Stimulated activated CD8-positive, alpha-beta memory T cell treated with anti-CD3 and anti-CD28 coated beads, Interleukin-4, amount 100 ng/mL, for 4 hours (primary cell): Measurements from ENCODE around the gene METTL8.

Experiments
- DNase-seq, 2 donors: peaks; one replicate each; pipeline ENCODE4 v3.0.0-alpha.2; 2020; ENCODE audit warnings: low read depth in 2 of 2, low spot score in 1 of 2

The METTL8 gene, protein sequence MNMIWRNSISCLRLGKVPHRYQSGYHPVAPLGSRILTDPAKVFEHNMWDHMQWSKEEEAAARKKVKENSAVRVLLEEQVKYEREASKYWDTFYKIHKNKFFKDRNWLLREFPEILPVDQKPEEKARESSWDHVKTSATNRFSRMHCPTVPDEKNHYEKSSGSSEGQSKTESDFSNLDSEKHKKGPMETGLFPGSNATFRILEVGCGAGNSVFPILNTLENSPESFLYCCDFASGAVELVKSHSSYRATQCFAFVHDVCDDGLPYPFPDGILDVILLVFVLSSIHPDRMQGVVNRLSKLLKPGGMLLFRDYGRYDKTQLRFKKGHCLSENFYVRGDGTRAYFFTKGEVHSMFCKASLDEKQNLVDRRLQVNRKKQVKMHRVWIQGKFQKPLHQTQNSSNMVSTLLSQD

DNA sequence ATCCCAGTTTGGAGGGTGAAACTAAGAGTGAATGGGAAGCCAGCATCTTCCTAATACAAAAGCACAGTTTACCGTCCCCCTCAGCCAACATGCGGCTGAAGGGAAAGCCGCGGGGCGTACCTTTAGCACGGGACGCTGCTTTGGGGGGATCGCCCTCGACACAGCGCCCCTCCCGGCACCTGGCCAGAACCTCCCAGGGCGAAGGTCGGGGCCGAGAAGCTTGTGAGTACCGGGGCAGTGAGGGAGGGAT lies at the start of gene METTL8:
Gene METTL8, minus strand, starts transcription at position 228 of the 250 bp plus-strand sequence. CDS start 41,805 bp downstream, outside the sequence.
- no peak for DNase-seq

GRCh38 chr2:171482877-171483276 lies 49.1 kb upstream of the METTL8 start:
- DNase-seq: no peak

- DNase-seq: no peak
Observed at GRCh38 chr2:171482308-171482707, 48.5 kb upstream of the METTL8 start.

GRCh38 chr2:171480908-171481307 lies 47.1 kb upstream of the METTL8 start:
- no peak for DNase-seq

DNA sequence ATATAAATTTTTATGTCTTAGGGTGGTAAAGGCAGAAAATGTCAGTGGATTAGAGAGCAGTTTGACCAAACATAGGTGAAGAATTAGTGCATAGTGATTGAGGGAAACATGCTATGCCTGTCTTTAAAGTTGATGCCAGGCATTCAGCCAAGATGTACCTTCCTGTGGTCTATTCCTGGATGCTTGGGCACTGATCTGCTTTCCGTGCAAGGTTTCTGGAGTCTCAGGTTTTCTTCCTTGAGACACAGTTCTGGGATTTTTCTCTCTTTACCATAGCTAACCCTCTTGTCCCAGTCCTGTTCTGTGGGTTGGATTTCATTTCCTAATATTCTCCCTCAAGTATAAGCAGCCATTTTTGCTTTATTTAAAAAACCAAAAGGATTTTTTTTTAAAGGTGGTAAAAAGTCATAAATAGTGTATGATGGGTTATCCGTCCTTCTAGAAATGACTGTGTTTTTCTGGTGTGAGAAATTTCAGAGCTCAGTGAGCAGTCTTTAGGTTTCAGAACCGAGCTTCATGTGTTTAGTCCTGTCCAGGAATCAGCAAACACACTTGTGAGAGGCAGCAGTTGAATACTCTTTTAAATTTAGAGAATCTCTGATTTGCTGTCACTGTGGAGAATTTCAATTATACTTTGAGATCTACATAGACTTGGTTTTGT lies 45.5 kb upstream of the METTL8 start:
- no peak for DNase-seq

DNA sequence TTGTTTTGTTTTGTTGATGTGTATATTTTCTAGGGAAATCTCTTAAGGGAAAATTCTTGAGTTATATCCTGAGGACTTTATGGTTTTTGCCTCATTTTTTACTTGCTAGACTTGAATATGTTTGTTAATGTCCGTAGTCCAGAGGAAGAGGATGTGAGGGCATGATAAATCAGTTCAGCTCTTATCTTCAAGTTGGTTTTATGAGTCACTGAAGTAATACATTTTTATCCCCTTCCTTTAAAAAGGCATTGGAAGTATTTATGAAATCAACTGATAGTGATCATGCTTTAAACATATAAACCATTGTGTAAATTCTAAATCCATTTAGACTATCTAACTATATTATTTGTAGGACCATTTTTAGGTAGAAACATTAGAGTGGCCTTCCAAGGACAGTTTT lies 44.6 kb upstream of the METTL8 start:
- no peak for DNase-seq

DNA sequence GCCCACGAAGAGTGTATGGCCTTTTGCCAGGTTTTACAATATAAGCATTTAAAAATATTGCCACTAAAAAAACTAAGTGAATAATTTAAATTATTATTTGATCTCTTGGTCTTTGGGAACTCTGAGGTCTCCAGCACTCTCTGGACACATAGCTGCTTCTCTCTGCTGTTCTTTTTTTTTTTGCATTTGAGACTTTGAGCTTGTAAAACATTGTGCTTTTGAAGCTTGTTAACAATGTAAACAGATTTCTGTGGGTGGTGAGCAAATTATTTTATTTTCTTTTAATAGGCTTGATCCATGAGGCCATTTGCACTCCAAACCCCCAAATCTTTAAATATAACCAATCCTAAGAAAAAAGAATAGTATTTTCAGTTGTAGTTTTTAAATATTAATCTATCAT lies 42.2 kb upstream of the METTL8 start:
- DNase-seq: no peak

GRCh38 chr2:171470129-171470528 lies 36.3 kb upstream of the METTL8 start:
- no peak for DNase-seq

- DNase-seq: no peak
Observed at GRCh38 chr2:171469176-171469575, 35.4 kb upstream of the METTL8 start.

DNA sequence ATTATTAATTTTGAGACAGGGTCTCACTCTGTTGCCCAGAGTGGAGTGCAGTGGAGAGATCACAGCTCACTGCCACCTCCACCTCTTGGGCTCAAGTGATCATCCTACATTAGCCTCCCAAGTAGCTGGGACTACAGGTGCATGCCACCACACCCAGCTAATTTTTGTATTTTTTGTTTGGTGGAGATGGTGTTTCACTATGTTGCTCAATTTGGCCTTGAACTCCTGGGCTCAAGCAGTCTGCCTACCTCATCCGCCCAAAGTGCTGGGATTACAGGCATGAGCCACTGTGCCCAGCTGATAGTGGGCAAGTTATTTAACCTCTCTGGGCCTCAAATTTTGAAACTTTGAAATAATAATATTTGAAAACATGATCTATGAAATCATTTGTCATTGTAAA lies 26.7 kb upstream of the METTL8 start:
- DNase-seq: no peak

- no peak for DNase-seq
Observed at GRCh38 chr2:171459498-171459897, 25.7 kb upstream of the METTL8 start.

DNA sequence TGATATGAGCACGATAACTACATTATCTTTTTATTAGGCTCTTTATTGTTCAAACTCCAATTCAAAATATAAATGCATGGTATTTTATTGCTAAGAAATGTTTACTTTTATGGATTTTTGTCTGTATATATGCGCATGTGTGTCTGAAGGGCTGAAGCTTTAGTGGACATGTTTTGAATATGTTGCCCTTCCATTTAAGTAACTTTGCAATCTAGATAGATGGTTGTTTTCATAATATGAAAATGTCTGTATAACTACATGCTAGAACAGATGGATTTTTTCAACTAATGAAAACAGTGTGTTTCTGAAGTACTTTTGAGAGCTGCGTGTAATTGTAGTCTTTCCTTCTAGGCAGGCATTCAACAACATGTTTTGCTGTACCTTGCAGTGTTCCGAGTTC lies 19.0 kb upstream of the METTL8 start:
- DNase-seq: no peak

DNA sequence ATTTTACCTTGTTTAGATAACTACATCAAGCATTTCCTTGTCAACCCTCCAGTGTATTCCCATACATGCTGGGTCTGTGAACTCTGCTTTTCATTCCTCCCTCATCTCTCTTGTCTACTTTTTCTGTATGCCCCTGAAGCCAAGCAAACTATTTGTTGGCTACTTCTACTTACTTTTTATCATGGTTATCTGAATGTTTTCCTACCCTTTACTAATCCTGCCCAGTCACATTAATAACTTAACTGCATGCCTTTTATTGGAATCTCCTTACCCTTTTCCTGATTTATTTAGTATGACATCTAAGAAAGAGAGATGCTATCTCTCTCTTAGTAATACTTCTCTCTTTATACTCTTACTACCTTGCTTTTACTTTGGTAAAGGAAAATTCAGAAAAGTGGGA lies 17.3 kb upstream of the METTL8 start:
- no peak for DNase-seq

DNA sequence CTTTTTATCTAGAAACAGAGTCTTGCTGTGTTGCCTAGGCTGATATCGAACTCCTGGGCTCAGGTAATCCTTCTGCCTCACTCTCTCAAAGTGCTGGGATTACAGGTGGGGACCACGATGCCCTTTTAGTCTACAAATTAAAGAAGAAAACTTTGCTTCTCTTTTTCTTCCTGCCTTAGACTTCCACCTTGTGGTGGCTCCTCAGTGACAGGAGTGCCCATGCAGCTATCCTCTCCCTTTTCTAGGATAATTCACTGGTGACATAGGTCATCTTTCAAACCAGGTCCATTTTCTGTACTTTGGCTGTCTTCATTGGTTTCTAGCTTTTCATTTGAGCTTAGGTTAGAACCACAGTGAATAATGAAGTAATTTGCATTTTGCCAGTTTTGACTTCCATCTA lies 13.9 kb upstream of the METTL8 start:
- no peak for DNase-seq

DNA sequence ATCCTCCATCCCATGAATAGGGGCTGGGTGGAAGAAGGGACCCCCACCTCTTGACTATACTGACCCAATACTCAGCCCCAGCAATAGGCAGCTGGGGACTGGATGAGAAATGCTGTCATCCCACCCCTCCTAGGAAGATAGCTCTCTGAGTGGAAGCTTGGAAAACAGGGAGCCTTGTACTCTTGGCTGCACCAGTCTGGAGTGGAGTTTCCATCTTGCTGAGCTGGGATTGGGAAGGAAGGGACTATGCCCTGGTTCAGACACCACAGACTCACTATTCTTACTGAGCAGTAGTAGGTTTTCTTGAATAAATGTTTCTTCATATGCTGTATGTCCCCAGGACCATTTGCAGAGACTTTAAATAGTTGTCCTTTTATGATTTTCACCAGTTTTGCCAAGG lies 7.7 kb upstream of the METTL8 start:
- no peak for DNase-seq

DNA sequence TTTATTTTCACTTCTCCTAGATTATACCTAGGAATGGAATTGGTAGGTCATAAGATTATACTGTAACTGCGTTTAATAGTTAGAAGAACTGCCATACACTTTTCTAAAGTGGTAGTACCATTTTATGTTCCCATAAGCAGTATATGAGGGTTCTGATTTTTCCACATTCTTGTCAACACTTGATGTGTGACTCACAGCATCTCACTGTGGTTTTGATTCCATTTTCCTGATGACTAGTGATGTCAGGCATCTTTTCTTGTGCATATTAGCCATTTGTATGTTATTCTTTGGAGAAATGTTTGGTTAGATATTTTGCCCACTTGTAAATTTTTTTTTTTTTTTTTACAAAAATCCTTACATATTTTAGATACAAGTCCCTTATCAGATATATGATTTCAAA lies 2.5 kb upstream of the METTL8 start:
- DNase-seq: no peak

GRCh38 chr2:171434013-171434989 lies 511 bp upstream of the METTL8 start, which contains the start of gene DCAF17:
TSS of gene DCAF17 (plus strand) at chr2:171434226. CDS start at chr2:171434578, 352 bp downstream.
- peak; percentile 86 to 88 for DNase-seq

DNA sequence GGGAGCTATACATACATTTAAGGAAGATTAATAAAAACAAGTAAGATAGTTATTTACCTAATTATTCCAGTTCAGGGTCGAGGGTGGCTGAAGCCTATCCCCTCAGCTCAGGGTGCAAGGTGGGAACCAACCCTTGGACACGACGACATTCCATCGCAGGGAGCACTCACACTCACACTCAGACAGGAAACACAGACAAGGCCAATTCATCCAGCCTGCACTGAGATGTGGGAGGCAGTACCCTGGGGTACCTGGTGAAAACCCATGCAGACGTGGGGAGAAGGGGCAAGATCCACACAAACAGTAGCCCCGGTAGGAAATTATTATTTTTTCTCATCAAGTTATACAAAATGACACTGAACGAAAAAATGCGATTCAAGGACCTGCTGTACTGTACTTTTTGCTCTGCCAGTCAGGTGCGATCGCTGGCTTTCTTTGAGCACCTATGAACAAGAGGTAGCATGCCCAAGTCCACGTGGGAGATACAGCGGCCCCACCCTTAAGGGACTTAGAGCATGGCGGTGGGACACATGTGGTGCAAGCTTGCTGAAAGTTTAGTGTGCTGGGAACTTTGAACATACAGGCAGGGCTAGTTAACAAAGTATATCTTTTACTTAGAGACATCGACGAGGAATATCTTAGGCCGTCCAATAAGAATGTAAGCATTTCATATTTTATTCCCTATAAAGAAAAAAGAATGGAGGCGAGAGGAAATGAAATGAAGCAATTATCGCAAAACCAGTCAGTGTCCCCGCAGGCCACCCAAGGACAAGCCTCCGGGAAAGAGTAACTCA lies 624 bp downstream of the METTL8 start:
- peak in 1 of 2 donors; percentile 24 for DNase-seq

GRCh38 chr2:171432206-171432968 lies 1.4 kb downstream of the METTL8 start:
- no peak for DNase-seq

DNA sequence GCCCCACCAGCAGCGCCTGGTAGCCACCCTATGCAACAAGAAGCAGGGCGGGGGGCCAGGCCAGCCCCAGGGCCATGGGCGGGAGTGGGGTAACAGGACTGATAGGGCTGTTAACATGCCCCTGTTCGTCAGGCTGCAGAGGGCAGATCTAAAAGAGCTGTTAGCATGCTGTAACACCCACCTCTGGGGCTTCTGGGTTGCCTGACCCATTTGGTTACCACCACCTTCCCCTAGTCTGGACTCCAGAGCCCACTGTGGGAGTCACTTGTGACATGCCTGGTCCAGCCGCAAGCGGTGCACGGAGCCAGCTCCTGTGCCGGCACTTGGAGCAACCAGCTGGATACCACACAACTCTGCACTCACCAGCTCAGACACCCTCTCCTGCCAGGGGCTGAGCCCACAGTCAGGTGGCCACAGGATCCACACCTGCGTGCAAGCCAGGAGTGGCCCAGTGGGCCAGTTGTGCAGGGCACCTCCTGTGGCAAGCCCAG lies 2.1 kb downstream of the METTL8 start:
- DNase-seq: no peak
